ENCODE measurements around the gene AFF3.
"Not testable (repeated sequence)": the region's sequence is repeated elsewhere in the genome, so short reads cannot be mapped to it uniquely, and the experiment has no call there.

AFF3 gene

GRCh38 chr2:99682275-99683060 lies 459.9 kb downstream of the AFF3 start:
- DNase-seq, result no peak

- no peak for DNase-seq
These were observed 461.4 kb downstream of the AFF3 start for GRCh38 chr2:99680946-99681345.

GRCh38 chr2:99679518-99679917 lies 462.9 kb downstream of the AFF3 start:
- DNase-seq, result no peak

GRCh38 chr2:99678625-99679024 lies 463.8 kb downstream of the AFF3 start:
- DNase-seq, result no peak

- no peak for DNase-seq
These were observed 464.6 kb downstream of the AFF3 start for GRCh38 chr2:99677814-99678213.

GRCh38 chr2:99675130-99675661 lies 467.2 kb downstream of the AFF3 start:
- DNase-seq, result no peak

- no peak for DNase-seq
These were observed 468.3 kb downstream of the AFF3 start for GRCh38 chr2:99674090-99674489.

- no peak for DNase-seq
These were observed 469.5 kb downstream of the AFF3 start for GRCh38 chr2:99672766-99673350.

GRCh38 chr2:99670768-99671734 lies 471.3 kb downstream of the AFF3 start:
- no peak for DNase-seq

GRCh38 chr2:99666256-99666655 lies 476.1 kb downstream of the AFF3 start:
- no peak for DNase-seq

GRCh38 chr2:99663641-99664040 lies 478.7 kb downstream of the AFF3 start:
- DNase-seq, result no peak

- DNase-seq, result no peak
These were observed 479.5 kb downstream of the AFF3 start for GRCh38 chr2:99662761-99663341.

GRCh38 chr2:99661761-99662160 lies 480.6 kb downstream of the AFF3 start:
- not testable (repeated sequence) for DNase-seq

GRCh38 chr2:99660616-99661406 lies 481.6 kb downstream of the AFF3 start:
- DNase-seq, result no peak

- DNase-seq, result no peak
These were observed 482.5 kb downstream of the AFF3 start for GRCh38 chr2:99659874-99660273.

- DNase-seq, result no peak
These were observed 484.6 kb downstream of the AFF3 start for GRCh38 chr2:99657691-99658258.

- no peak for DNase-seq
These were observed 485.4 kb downstream of the AFF3 start for GRCh38 chr2:99656994-99657393.

- no peak for DNase-seq
These were observed 489.0 kb downstream of the AFF3 start for GRCh38 chr2:99653433-99653832.

GRCh38 chr2:99652862-99653261 lies 489.5 kb downstream of the AFF3 start:
- DNase-seq, result no peak

GRCh38 chr2:99651930-99652670 lies 490.3 kb downstream of the AFF3 start:
- DNase-seq, result no peak

All from CD4-positive, alpha-beta T cell treated with Interleukin-17A for 4 hours (primary cell).